Gastroesophageal sphincter (tissue), 3 donors: Measurements from ENCODE around the gene REN.

Experiments used
- CTCF ChIP-seq, 4 experiments: fragments of 200-600 bp in 2 of 4; fragments of 450-650 bp in 2 of 4; sonication (generic) in 1 of 4; IDR thresholded peaks; one replicate each; pipeline ENCODE4 v1.5.1; 2017 to 2019; ENCODE audit warnings: antibody characterized with exemption in 4 of 4, mild to moderate bottlenecking in 2 of 4, moderate library complexity in 2 of 4
- EP300 ChIP-seq: sonication (generic); formaldehyde crosslinking; IDR thresholded peaks from one replicate; pipeline ENCODE4 v1.6.1; 2017; ENCODE audit warnings: antibody characterized with exemption, mild to moderate bottlenecking
- POLR2A ChIP-seq, 2 donors: fragments of 450-650 bp; IDR thresholded peaks; one replicate each; pipeline ENCODE4 v1.6.1; 2017; ENCODE audit warnings: antibody characterized with exemption in 2 of 2, mild to moderate bottlenecking in 2 of 2, moderate library complexity in 1 of 2
- POLR2AphosphoS5 ChIP-seq: sonication (generic); formaldehyde crosslinking; IDR thresholded peaks from one replicate; pipeline ENCODE4 v1.6.1; 2017; ENCODE audit warnings: antibody characterized with exemption

GRCh38 chr1:204130178-204130577 is 36.0 kb downstream of the REN start:
- no peak for TF ChIP-seq CTCF (IDR thresholded peaks at IDR 0.05)
- TF ChIP-seq POLR2A (IDR thresholded peaks at IDR 0.05): no peak
- TF ChIP-seq POLR2AphosphoS5: no peak
- TF ChIP-seq EP300: no peak
